ENCODE results near the gene NR5A2. TPM values are rescaled to one million over a fixed set of nuclear protein-coding genes. Genes with fewer than 3 reads are reported as not detected.

NR5A2 gene
- total and polyA plus RNA-seq, 10 of the 15 experiments (the other 5 are each of a cell fraction or from before 2014, with no cell fraction given): 0.02 to 0.60 (median 0.15) TPM; not detected in 1

- TF ChIP-seq MYB (IDR thresholded peaks at IDR 0.05; ENCODE audit: borderline replicate concordance, low read depth, low read length) (no peak), BHLHE40 (IDR thresholded peaks at IDR 0.05; ENCODE audit: borderline replicate concordance in 1 of 2, low read depth in 2 of 2, low read length in 1 of 2) (no peak), MLLT1 (IDR thresholded peaks at IDR 0.05) (no peak), ZNF207 (IDR thresholded peaks at IDR 0.05; ENCODE audit: borderline replicate concordance) (no peak), ASH2L (IDR thresholded peaks at IDR 0.05; ENCODE audit: borderline replicate concordance, low read depth) (no peak), BCL11A (IDR thresholded peaks at IDR 0.05; ENCODE audit: low read depth, low read length) (no peak), WRNIP1 (IDR thresholded peaks at IDR 0.05; ENCODE audit: borderline replicate concordance, low read depth, low read length) (no peak), REST (IDR thresholded peaks at IDR 0.05; ENCODE audit: low read depth, low read length) (no peak), STAT1 (conservative IDR thresholded peaks at IDR 0.05) (no peak), PAX5 (IDR thresholded peaks at IDR 0.05; ENCODE audit: borderline replicate concordance, low read depth, low read length) (0 out of 2 replicates have a peak, but pooled peaks have one; percentile 41), RUNX3 (IDR thresholded peaks at IDR 0.05; ENCODE audit: low read length) (peak; percentile 68), JUNB (IDR thresholded peaks at IDR 0.05) (peak; percentile 37), PKNOX1 (IDR thresholded peaks at IDR 0.05) (no peak), ESRRA (IDR thresholded peaks at IDR 0.05; ENCODE audit: low read length) (no peak)
- TF ChIP-seq, protein P1, sequence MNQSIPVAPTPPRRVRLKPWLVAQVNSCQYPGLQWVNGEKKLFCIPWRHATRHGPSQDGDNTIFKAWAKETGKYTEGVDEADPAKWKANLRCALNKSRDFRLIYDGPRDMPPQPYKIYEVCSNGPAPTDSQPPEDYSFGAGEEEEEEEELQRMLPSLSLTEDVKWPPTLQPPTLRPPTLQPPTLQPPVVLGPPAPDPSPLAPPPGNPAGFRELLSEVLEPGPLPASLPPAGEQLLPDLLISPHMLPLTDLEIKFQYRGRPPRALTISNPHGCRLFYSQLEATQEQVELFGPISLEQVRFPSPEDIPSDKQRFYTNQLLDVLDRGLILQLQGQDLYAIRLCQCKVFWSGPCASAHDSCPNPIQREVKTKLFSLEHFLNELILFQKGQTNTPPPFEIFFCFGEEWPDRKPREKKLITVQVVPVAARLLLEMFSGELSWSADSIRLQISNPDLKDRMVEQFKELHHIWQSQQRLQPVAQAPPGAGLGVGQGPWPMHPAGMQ (IDR thresholded peaks at IDR 0.05; ENCODE audit: borderline replicate concordance): no peak
- TF ChIP-seq, protein P2, sequence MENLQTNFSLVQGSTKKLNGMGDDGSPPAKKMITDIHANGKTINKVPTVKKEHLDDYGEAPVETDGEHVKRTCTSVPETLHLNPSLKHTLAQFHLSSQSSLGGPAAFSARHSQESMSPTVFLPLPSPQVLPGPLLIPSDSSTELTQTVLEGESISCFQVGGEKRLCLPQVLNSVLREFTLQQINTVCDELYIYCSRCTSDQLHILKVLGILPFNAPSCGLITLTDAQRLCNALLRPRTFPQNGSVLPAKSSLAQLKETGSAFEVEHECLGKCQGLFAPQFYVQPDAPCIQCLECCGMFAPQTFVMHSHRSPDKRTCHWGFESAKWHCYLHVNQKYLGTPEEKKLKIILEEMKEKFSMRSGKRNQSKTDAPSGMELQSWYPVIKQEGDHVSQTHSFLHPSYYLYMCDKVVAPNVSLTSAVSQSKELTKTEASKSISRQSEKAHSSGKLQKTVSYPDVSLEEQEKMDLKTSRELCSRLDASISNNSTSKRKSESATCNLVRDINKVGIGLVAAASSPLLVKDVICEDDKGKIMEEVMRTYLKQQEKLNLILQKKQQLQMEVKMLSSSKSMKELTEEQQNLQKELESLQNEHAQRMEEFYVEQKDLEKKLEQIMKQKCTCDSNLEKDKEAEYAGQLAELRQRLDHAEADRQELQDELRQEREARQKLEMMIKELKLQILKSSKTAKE (IDR thresholded peaks at IDR 0.05; ENCODE audit: low read depth, poor library complexity, severe bottlenecking): no peak
- TF ChIP-seq, protein P3, sequence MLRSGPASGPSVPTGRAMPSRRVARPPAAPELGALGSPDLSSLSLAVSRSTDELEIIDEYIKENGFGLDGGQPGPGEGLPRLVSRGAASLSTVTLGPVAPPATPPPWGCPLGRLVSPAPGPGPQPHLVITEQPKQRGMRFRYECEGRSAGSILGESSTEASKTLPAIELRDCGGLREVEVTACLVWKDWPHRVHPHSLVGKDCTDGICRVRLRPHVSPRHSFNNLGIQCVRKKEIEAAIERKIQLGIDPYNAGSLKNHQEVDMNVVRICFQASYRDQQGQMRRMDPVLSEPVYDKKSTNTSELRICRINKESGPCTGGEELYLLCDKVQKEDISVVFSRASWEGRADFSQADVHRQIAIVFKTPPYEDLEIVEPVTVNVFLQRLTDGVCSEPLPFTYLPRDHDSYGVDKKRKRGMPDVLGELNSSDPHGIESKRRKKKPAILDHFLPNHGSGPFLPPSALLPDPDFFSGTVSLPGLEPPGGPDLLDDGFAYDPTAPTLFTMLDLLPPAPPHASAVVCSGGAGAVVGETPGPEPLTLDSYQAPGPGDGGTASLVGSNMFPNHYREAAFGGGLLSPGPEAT (IDR thresholded peaks at IDR 0.05; ENCODE audit: low read depth): peak; percentile 17; the same call in 1 of the 2 replicates
Observed at GRCh38 chr1:200150721-200151120, 123.2 kb downstream of the NR5A2 start (continued).

All from GM12878 (cell line).